Natural killer cell (primary cell): ENCODE measurements around the gene GTPBP2. TPM values are rescaled to one million over a fixed set of nuclear protein-coding genes. Genes with fewer than 3 reads are reported as not detected.
A peak's percentile ranks its signal among the peaks of the same experiment; 100 is the strongest.

Experiments
- ATAC-seq, 3 donors: fragments of 150-1000 bp in 2 of 3; fragments of 200-7000 bp in 1 of 3; cut with Tn5 transposase; 1 replicate in 1 of 3; 2 replicates in 2 of 3; pipeline ENCODE4 v1.10.0; 2021; ENCODE audit warnings: mild to moderate bottlenecking in 2 of 3, moderate library complexity in 2 of 3
- DNase-seq, 2 donors: peaks; one replicate each; pipeline versions ENCODE4 v3.0.0 to v3.0.0-alpha.2; 2013 to 2021; ENCODE audit warnings: mixed read lengths in 1 of 2
- H3K27ac ChIP-seq: one replicate; pipeline ENCODE4 v1.5.1; 2013; ENCODE audit warnings: mild to moderate bottlenecking, low read length
- H3K27me3 ChIP-seq: one replicate; pipeline ENCODE4 v1.6.1; 2013; ENCODE audit warnings: low read length; ENCODE audit not compliant: control insufficient read depth, insufficient read depth
- H3K36me3 ChIP-seq: one replicate; pipeline ENCODE4 v1.6.1; 2013; ENCODE audit warnings: low read length; ENCODE audit not compliant: control insufficient read depth, insufficient read depth
- H3K4me1 ChIP-seq: one replicate; pipeline ENCODE4 v1.6.1; 2013; ENCODE audit warnings: low read length; ENCODE audit not compliant: control insufficient read depth, insufficient read depth
- H3K4me3 ChIP-seq: one replicate; pipeline ENCODE4 v1.5.1; 2013; ENCODE audit warnings: low read length
- H3K9me3 ChIP-seq: one replicate; pipeline ENCODE4 v1.6.1; 2013; ENCODE audit warnings: low read length; ENCODE audit not compliant: control insufficient read depth, insufficient read depth
- H3K27ac Mint-ChIP-seq, 2 donors: one replicate each; pipeline ENCODE4 v1.8.0; 2022; ENCODE audit warnings: mild to moderate bottlenecking in 2 of 2, mixed read lengths in 2 of 2, moderate library complexity in 1 of 2
- H3K27me3 Mint-ChIP-seq, 2 donors: one replicate each; pipeline ENCODE4 v1.8.0; 2022; ENCODE audit warnings: low read depth in 2 of 2, mixed read lengths in 2 of 2
- H3K36me3 Mint-ChIP-seq: one replicate; pipeline ENCODE4 v1.8.0; 2022; ENCODE audit warnings: mixed read lengths
- H3K4me1 Mint-ChIP-seq, 2 donors: one replicate each; pipeline ENCODE4 v1.8.0; 2022; ENCODE audit warnings: mixed read lengths in 2 of 2
- H3K4me3 Mint-ChIP-seq: one replicate; pipeline ENCODE4 v1.8.0; 2022; ENCODE audit warnings: mild to moderate bottlenecking, moderate library complexity, mixed read lengths
- H3K9me3 Mint-ChIP-seq, 2 donors: one replicate each; pipeline ENCODE4 v1.8.0; 2022; ENCODE audit warnings: mixed read lengths in 2 of 2
- CTCF ChIP-seq: fragments of 200-600 bp; IDR thresholded peaks from one replicate; pipeline ENCODE4 v1.8.0; 2022; ENCODE audit warnings: antibody characterized with exemption
- WGBS: methylation state at CpG from one replicate; pipeline ENCODE4 v1.1.7; 2013; ENCODE audit warnings: missing lambda C conversion rate; ENCODE audit not compliant: insufficient coverage; 5-methylcytosine and 5-hydroxymethylcytosine counted together
- intact Hi-C: fragments of 100-400 bp; cut with micrococcal nuclease; formaldehyde crosslinking; loops from one replicate; pipeline ENCODE4 v1.14.2; 2022
- total RNA-seq, 4 donors: library from RNA; stranded (reverse); fragments of 120-200 nt in 1 of 4; gene quantifications; one replicate each; pipeline versions ENCODE4 v1.2.3 to v1.2.4, GENCODE V29; 2013 to 2022

GTPBP2 gene
- total RNA-seq, 3 donors from 2014 or later (not counting 1 experiment from before 2014, with no cell fraction given), result 56.5 to 71.7 (median 69.3) TPM

- no peak for ATAC-seq
- 96% methylated on average over 6 of the region's 6 CpGs for WGBS
- peaks cover 6 to 14% of the 10 kb centered on the region in 2 donors for H3K4me1 Mint-ChIP-seq
- H3K4me1 ChIP-seq, result peaks cover 17% of the 10 kb centered on the region
- no peak overlapping the region for H3K4me3 Mint-ChIP-seq
- H3K27ac ChIP-seq, result no peak overlapping the region
- no peak overlapping the region for H3K27ac Mint-ChIP-seq
- intact Hi-C loops, result no loop called here
- H3K9me3 ChIP-seq, result no peaks in the 10 kb centered on the region
- H3K9me3 Mint-ChIP-seq, result no peaks in the 10 kb centered on the region
- H3K36me3 ChIP-seq, result peaks cover 39% of the 10 kb centered on the region
- no peaks in the 10 kb centered on the region for H3K36me3 Mint-ChIP-seq
- DNase-seq, result no peak
- H3K4me3 ChIP-seq, result no peak overlapping the region
- H3K27me3 ChIP-seq, result no peaks in the 10 kb centered on the region
- no peaks in the 10 kb centered on the region for H3K27me3 Mint-ChIP-seq
- TF ChIP-seq CTCF, result no peak
Observed at GRCh38 chr6:43670623-43670986, 41.5 kb upstream of the GTPBP2 start.

GRCh38 chr6:43669922-43670622, 41.0 kb upstream of the GTPBP2 start:
- no peak overlapping the region for H3K27ac ChIP-seq
- H3K36me3 ChIP-seq, result peaks cover 34% of the 10 kb centered on the region
- no peaks in the 10 kb centered on the region for H3K9me3 ChIP-seq
- peaks cover 17% of the 10 kb centered on the region for H3K4me1 ChIP-seq
- H3K27me3 ChIP-seq, result no peaks in the 10 kb centered on the region
- Mint-ChIP-seq H3K27me3 (no peaks in the 10 kb centered on the region), H3K36me3 (no peaks in the 10 kb centered on the region), H3K4me3 (no peak overlapping the region), H3K27ac (no peak overlapping the region), H3K9me3 (no peaks in the 10 kb centered on the region), H3K4me1 (peaks cover 6 to 14% of the 10 kb centered on the region in 2 donors)
- H3K4me3 ChIP-seq, result no peak overlapping the region
- 89% methylated on average over 6 of the region's 6 CpGs for WGBS
- peak in 1 of 2 donors; percentile 16 for DNase-seq
- TF ChIP-seq CTCF, result no peak
- intact Hi-C loops, result loop anchor here (5.0 kb wide), 1 partner anchor 102 kb away; the partner anchor contains the start of gene VEGFA
- ATAC-seq, result no peak

GRCh38 chr6:43669050-43669921, 40.2 kb upstream of the GTPBP2 start:
- DNase-seq, result no peak
- TF ChIP-seq CTCF, result no peak
- peaks cover 26% of the 10 kb centered on the region for H3K36me3 ChIP-seq

More at GRCh38 chr6:43669050-43669921, 40.2 kb upstream of the GTPBP2 start:
- H3K4me1 Mint-ChIP-seq, result peaks cover 6 to 14% of the 10 kb centered on the region in 2 donors
- H3K9me3 Mint-ChIP-seq, result no peaks in the 10 kb centered on the region
- no peak overlapping the region for H3K4me3 Mint-ChIP-seq
- Histone ChIP-seq H3K27ac (no peak overlapping the region), H3K4me3 (no peak overlapping the region), H3K9me3 (no peaks in the 10 kb centered on the region), H3K27me3 (no peaks in the 10 kb centered on the region), H3K4me1 (peaks cover 17% of the 10 kb centered on the region)
- H3K27me3 Mint-ChIP-seq, result no peaks in the 10 kb centered on the region
- WGBS, result 89% methylated on average over 15 of the region's 15 CpGs
- intact Hi-C loops, result loop anchor here (5.0 kb wide), 1 partner anchor 103 kb away; the partner anchor contains the start of gene VEGFA
- no peaks in the 10 kb centered on the region for H3K36me3 Mint-ChIP-seq
- H3K27ac Mint-ChIP-seq, result no peak overlapping the region
- ATAC-seq, result no peak
